IMR-90 (cell line): ENCODE data around the gene SLC26A5.

Experiments
- BHLHE40 ChIP-seq: fragments of 150-350 bp; IDR thresholded peaks from 2 replicates; pipeline ENCODE4 v1.6.1; 2016; ENCODE audit warnings: mild to moderate bottlenecking, low read depth, low read length
- CEBPB ChIP-seq: IDR thresholded peaks from 2 replicates; pipeline ENCODE4 v1.6.1; 2012; ENCODE audit warnings: low read depth, low read length, improper control_type of control experiment
- FOS ChIP-seq: fragments of 150-350 bp; IDR thresholded peaks from 2 replicates; pipeline ENCODE4 v1.6.1; 2016; ENCODE audit warnings: low read depth, low read length
- MAFK ChIP-seq: IDR thresholded peaks from 2 replicates; pipeline ENCODE4 v1.6.1; 2012; ENCODE audit warnings: low read depth, low read length, improper control_type of control experiment
- MAZ ChIP-seq: IDR thresholded peaks from 2 replicates; pipeline ENCODE4 v1.6.1; 2012; ENCODE audit warnings: low read depth, mild to moderate bottlenecking, low read length, improper control_type of control experiment, moderate library complexity, borderline replicate concordance
- MXI1 ChIP-seq: IDR thresholded peaks from 2 replicates; pipeline ENCODE4 v1.6.1; 2012; ENCODE audit warnings: low read depth, mild to moderate bottlenecking, low read length, moderate library complexity, borderline replicate concordance
- NFE2L2 ChIP-seq: fragments of 150-350 bp; IDR thresholded peaks from 2 replicates; pipeline ENCODE4 v1.6.1; 2016; ENCODE audit warnings: low read depth, mild to moderate bottlenecking, low read length
- POLR2A ChIP-seq: IDR thresholded peaks from 2 replicates; pipeline ENCODE4 v1.6.1; 2012; ENCODE audit warnings: mild to moderate bottlenecking, low read depth, low read length
- RAD21 ChIP-seq: IDR thresholded peaks from 2 replicates; pipeline ENCODE4 v1.6.1; 2012; ENCODE audit warnings: low read length, improper control_type of control experiment
- RFX5 ChIP-seq: IDR thresholded peaks from 2 replicates; pipeline ENCODE4 v1.8.0; 2012; ENCODE audit warnings: low read depth, mild to moderate bottlenecking, low read length, moderate library complexity
- SMC3 ChIP-seq: fragments of 150-350 bp; IDR thresholded peaks from 2 replicates; pipeline ENCODE4 v1.6.1; 2016; ENCODE audit warnings: low read depth, mild to moderate bottlenecking, antibody characterized with exemption, low read length, moderate library complexity
- TF ChIP-seq, protein P1 (sequence below): conservative IDR thresholded peaks from 2 replicates; pipeline ENCODE4 v1.5.1; 2012; ENCODE audit warnings: mild to moderate bottlenecking, low read depth, low read length, improper control_type of control experiment
- TF ChIP-seq, protein P2 (sequence below): fragments of 150-350 bp; IDR thresholded peaks from 2 replicates; pipeline ENCODE4 v1.6.1; 2016; ENCODE audit warnings: low read depth, mild to moderate bottlenecking, low read length, moderate library complexity, borderline replicate concordance
- TF ChIP-seq, protein P3 (sequence below): fragments of 150-350 bp; IDR thresholded peaks from 2 replicates; pipeline ENCODE4 v1.6.1; 2017; ENCODE audit warnings: mild to moderate bottlenecking, antibody characterized with exemption, low read length, low read depth

DNA sequence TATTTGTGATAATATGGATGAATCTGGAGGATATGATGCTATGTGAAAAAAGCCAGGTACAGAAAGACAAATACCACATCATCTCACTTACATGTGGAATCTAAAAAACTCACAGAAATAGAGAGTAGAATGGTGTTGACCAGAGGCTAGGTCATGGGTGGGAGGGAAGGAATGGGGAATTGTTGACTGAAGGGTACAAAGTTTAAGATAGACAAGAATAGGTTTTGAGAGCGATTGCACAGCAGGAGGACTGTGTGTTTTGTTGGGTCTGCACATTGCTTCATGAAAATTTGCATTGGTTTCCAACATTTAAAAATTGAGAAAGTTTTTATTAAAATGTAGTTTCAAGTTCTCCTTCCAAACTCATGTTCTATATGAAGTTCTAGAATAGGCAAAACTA is 8.4 kb downstream of the SLC26A5 start:
- TF ChIP-seq, protein P1, sequence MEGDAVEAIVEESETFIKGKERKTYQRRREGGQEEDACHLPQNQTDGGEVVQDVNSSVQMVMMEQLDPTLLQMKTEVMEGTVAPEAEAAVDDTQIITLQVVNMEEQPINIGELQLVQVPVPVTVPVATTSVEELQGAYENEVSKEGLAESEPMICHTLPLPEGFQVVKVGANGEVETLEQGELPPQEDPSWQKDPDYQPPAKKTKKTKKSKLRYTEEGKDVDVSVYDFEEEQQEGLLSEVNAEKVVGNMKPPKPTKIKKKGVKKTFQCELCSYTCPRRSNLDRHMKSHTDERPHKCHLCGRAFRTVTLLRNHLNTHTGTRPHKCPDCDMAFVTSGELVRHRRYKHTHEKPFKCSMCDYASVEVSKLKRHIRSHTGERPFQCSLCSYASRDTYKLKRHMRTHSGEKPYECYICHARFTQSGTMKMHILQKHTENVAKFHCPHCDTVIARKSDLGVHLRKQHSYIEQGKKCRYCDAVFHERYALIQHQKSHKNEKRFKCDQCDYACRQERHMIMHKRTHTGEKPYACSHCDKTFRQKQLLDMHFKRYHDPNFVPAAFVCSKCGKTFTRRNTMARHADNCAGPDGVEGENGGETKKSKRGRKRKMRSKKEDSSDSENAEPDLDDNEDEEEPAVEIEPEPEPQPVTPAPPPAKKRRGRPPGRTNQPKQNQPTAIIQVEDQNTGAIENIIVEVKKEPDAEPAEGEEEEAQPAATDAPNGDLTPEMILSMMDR = no peak
- TF ChIP-seq POLR2A (no peak), MXI1 (no peak), RAD21 (no peak), SMC3 (no peak), BHLHE40 (no peak), FOS (no peak), RFX5 (no peak), CEBPB (no peak), MAZ (no peak), MAFK (no peak), NFE2L2 (no peak)
- TF ChIP-seq, protein P2, sequence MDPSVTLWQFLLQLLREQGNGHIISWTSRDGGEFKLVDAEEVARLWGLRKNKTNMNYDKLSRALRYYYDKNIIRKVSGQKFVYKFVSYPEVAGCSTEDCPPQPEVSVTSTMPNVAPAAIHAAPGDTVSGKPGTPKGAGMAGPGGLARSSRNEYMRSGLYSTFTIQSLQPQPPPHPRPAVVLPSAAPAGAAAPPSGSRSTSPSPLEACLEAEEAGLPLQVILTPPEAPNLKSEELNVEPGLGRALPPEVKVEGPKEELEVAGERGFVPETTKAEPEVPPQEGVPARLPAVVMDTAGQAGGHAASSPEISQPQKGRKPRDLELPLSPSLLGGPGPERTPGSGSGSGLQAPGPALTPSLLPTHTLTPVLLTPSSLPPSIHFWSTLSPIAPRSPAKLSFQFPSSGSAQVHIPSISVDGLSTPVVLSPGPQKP = no peak
- TF ChIP-seq, protein P3, sequence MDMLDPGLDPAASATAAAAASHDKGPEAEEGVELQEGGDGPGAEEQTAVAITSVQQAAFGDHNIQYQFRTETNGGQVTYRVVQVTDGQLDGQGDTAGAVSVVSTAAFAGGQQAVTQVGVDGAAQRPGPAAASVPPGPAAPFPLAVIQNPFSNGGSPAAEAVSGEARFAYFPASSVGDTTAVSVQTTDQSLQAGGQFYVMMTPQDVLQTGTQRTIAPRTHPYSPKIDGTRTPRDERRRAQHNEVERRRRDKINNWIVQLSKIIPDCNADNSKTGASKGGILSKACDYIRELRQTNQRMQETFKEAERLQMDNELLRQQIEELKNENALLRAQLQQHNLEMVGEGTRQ = no peak
